NCI-H2227 (cell line): Measurements from ENCODE around the gene BANF2.
A peak's percentile ranks its signal among the peaks of the same experiment; 100 is the strongest.
"Not testable (repeated sequence)": the region's sequence is repeated elsewhere in the genome, so short reads cannot be mapped to it uniquely, and the experiment has no call there.

Experiments
- DNase-seq: peaks from one replicate; lab custom pipeline; 2025; ENCODE audit not compliant: unreplicated experiment; lab: John Stamatoyannopoulos, UW

The BANF2 gene

GRCh38 chr20:17761604-17762003, 61.8 kb downstream of the BANF2 start:
- peak; percentile 26 for DNase-seq

- no peak for DNase-seq
These were observed 62.6 kb downstream of the BANF2 start for GRCh38 chr20:17762243-17762872.

- DNase-seq = no peak
These were observed 63.2 kb downstream of the BANF2 start for GRCh38 chr20:17762873-17763557.

- DNase-seq = no peak
These were observed 65.3 kb downstream of the BANF2 start for GRCh38 chr20:17765017-17765416.

GRCh38 chr20:17765584-17765983, 65.8 kb downstream of the BANF2 start:
- no peak for DNase-seq

GRCh38 chr20:17766226-17766625, 66.5 kb downstream of the BANF2 start:
- DNase-seq = no peak

GRCh38 chr20:17767624-17768023, 67.9 kb downstream of the BANF2 start:
- no peak for DNase-seq

GRCh38 chr20:17768271-17768670, 68.5 kb downstream of the BANF2 start:
- no peak for DNase-seq

- DNase-seq = not testable (repeated sequence)
These were observed 70.0 kb downstream of the BANF2 start for GRCh38 chr20:17769716-17770115.

GRCh38 chr20:17771206-17772004, 71.6 kb downstream of the BANF2 start:
- DNase-seq = peak; percentile 90

- no peak for DNase-seq
These were observed 72.2 kb downstream of the BANF2 start for GRCh38 chr20:17772005-17772343.

- DNase-seq = no peak
These were observed 73.9 kb downstream of the BANF2 start for GRCh38 chr20:17773619-17774018.

GRCh38 chr20:17775600-17775999, 75.8 kb downstream of the BANF2 start:
- no peak for DNase-seq

- DNase-seq = no peak
These were observed 76.8 kb downstream of the BANF2 start for GRCh38 chr20:17776551-17776950.

- DNase-seq = not testable (repeated sequence)
These were observed 79.2 kb downstream of the BANF2 start for GRCh38 chr20:17779011-17779410.

GRCh38 chr20:17782768-17783167, 83.0 kb downstream of the BANF2 start:
- DNase-seq = no peak

- no peak for DNase-seq
These were observed 83.9 kb downstream of the BANF2 start for GRCh38 chr20:17783671-17784070.

GRCh38 chr20:17785007-17785406, 85.2 kb downstream of the BANF2 start:
- DNase-seq = no peak
